Tibial nerve (tissue), 4 donors: ENCODE data around the gene COMMD4. TPM values are rescaled to one million over a fixed set of nuclear protein-coding genes. Genes with fewer than 3 reads are reported as not detected.
"Not testable (repeated sequence)": the region's sequence is repeated elsewhere in the genome, so short reads cannot be mapped to it uniquely, and the experiment has no call there.

ENCODE experiments used
- DNase-seq, 2 donors: peaks; one replicate each; pipeline ENCODE4 v3.0.0-alpha.2; 2019; ENCODE audit warnings: low spot score in 2 of 2
- H3K27ac ChIP-seq, 4 donors: fragments of 200-600 bp; sonication (generic) in 3 of 4; one replicate each; pipeline ENCODE4 v1.5.1; 2017 to 2019; ENCODE audit warnings: mild to moderate bottlenecking in 1 of 4
- H3K27me3 ChIP-seq, 2 donors: fragments of 200-600 bp; sonication (generic) in 1 of 2; one replicate each; pipeline versions ENCODE4 v1.5.1 to v1.6.0; 2017 to 2019
- H3K36me3 ChIP-seq, 3 donors: fragments of 200-600 bp; sonication (generic); one replicate each; pipeline ENCODE4 v1.5.1; 2018 to 2019
- H3K4me1 ChIP-seq, 4 donors: fragments of 200-600 bp; sonication (generic) in 3 of 4; one replicate each; pipeline ENCODE4 v1.5.1; 2017 to 2019
- H3K4me3 ChIP-seq, 4 donors: fragments of 200-600 bp; sonication (generic) in 3 of 4; one replicate each; pipeline ENCODE4 v1.5.1; 2017 to 2019; ENCODE audit warnings: mild to moderate bottlenecking in 1 of 4, moderate library complexity in 1 of 4
- H3K9me3 ChIP-seq, 4 donors: fragments of 200-600 bp; sonication (generic) in 3 of 4; one replicate each; pipeline ENCODE4 v1.5.1; 2017 to 2019
- EP300 ChIP-seq, 2 donors: sonication (generic); formaldehyde crosslinking; IDR thresholded peaks; one replicate each; pipeline ENCODE4 v1.6.1; 2017; ENCODE audit warnings: antibody characterized with exemption in 2 of 2, mild to moderate bottlenecking in 1 of 2
- POLR2A ChIP-seq, 2 donors: fragments of 450-650 bp; IDR thresholded peaks; one replicate each; pipeline ENCODE4 v1.6.1; 2017; ENCODE audit warnings: antibody characterized with exemption in 2 of 2, mild to moderate bottlenecking in 2 of 2, moderate library complexity in 2 of 2
- WGBS, 2 donors: methylation state at CpG; one replicate each; pipeline ENCODE4 v1.1.5; 2018; 5-methylcytosine and 5-hydroxymethylcytosine counted together
- total RNA-seq, 4 donors: library from RNA; depleted of rRNA; stranded (reverse); fragments of >200 nt; gene quantifications; one replicate each; pipeline ENCODE4 v1.1.0, GENCODE V29; 2016
- TF ChIP-seq, protein P1 (sequence below), 5 experiments: fragments of 200-600 bp in 3 of 5; fragments of 450-650 bp in 2 of 5; sonication (generic) in 3 of 5; IDR thresholded peaks; one replicate each; pipeline ENCODE4 v1.5.1; 2016 to 2019; ENCODE audit warnings: antibody characterized with exemption in 5 of 5, mild to moderate bottlenecking in 3 of 5, moderate library complexity in 2 of 5

Gene COMMD4
- total RNA-seq, 4 donors from 2014 or later = 57.1 to 88.5 (median 66.2) TPM

- TF ChIP-seq POLR2A (IDR thresholded peaks at IDR 0.05) = no peak
- TF ChIP-seq EP300 (IDR thresholded peaks at IDR 0.05) = no peak
- TF ChIP-seq, protein P1, sequence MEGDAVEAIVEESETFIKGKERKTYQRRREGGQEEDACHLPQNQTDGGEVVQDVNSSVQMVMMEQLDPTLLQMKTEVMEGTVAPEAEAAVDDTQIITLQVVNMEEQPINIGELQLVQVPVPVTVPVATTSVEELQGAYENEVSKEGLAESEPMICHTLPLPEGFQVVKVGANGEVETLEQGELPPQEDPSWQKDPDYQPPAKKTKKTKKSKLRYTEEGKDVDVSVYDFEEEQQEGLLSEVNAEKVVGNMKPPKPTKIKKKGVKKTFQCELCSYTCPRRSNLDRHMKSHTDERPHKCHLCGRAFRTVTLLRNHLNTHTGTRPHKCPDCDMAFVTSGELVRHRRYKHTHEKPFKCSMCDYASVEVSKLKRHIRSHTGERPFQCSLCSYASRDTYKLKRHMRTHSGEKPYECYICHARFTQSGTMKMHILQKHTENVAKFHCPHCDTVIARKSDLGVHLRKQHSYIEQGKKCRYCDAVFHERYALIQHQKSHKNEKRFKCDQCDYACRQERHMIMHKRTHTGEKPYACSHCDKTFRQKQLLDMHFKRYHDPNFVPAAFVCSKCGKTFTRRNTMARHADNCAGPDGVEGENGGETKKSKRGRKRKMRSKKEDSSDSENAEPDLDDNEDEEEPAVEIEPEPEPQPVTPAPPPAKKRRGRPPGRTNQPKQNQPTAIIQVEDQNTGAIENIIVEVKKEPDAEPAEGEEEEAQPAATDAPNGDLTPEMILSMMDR (IDR thresholded peaks at IDR 0.05) = no peak
- DNase-seq = no peak
- H3K4me3 ChIP-seq = no peak overlapping the region
- H3K36me3 ChIP-seq = no peaks in the 10 kb centered on the region
- H3K9me3 ChIP-seq = no peaks in the 10 kb centered on the region
- H3K27me3 ChIP-seq = no peaks in the 10 kb centered on the region
- H3K27ac ChIP-seq = no peak overlapping the region
- WGBS, 2 donors = 76 to 100% methylated on average over 2 of the region's 2 CpGs
- H3K4me1 ChIP-seq = no peaks in the 10 kb centered on the region
Measured at GRCh38 chr15:75329571-75329970, 6.3 kb upstream of the COMMD4 start.

GRCh38 chr15:75332093-75332492 is 3.8 kb upstream of the COMMD4 start:
- not testable (repeated sequence) for H3K27me3 ChIP-seq, H3K4me3 ChIP-seq, H3K27ac ChIP-seq, H3K9me3 ChIP-seq, DNase-seq, H3K36me3 ChIP-seq
- peaks cover 0 to 15% (median 7%) of the 10 kb centered on the region in 4 donors for H3K4me1 ChIP-seq
- WGBS, 2 donors = 73 to 74% methylated on average over 7 of the region's 7 CpGs

- peaks cover 0 to 21% (median 8%) of the 10 kb centered on the region in 4 donors for H3K4me1 ChIP-seq
- H3K9me3 ChIP-seq, H3K27me3 ChIP-seq, H3K27ac ChIP-seq, DNase-seq, H3K4me3 ChIP-seq, H3K36me3 ChIP-seq: not testable (repeated sequence)
- WGBS, 2 donors = 90 to 91% methylated on average over 15 of the region's 15 CpGs
Measured at GRCh38 chr15:75333654-75334419, 2.0 kb upstream of the COMMD4 start.

- 41 to 46% methylated on average over 3 of the region's 3 CpGs for WGBS, 2 donors
- no peak for TF ChIP-seq EP300 (IDR thresholded peaks at IDR 0.05)
- TF ChIP-seq POLR2A (IDR thresholded peaks at IDR 0.05) = no peak
- TF ChIP-seq, protein P1 (IDR thresholded peaks at IDR 0.05) = no peak
- Histone ChIP-seq H3K27me3 (no peaks in the 10 kb centered on the region), H3K4me3 (peak overlapping the region; percentile 54 to 86 (median 84)), H3K36me3 (peaks cover 0 to 21% (median 0%) of the 10 kb centered on the region in 3 donors), H3K9me3 (no peaks in the 10 kb centered on the region), H3K27ac (peak overlapping the region in 3 of 4 donors; percentile 63 to 79 (median 73)), H3K4me1 (peaks cover 0 to 21% (median 8%) of the 10 kb centered on the region in 4 donors)
- DNase-seq = no peak
Measured at GRCh38 chr15:75335313-75335704, 554 bp upstream of the COMMD4 start.

- DNase-seq = no peak
- no peak overlapping the region for H3K27ac ChIP-seq
- H3K27me3 ChIP-seq = no peaks in the 10 kb centered on the region
- H3K9me3 ChIP-seq = no peaks in the 10 kb centered on the region
- peaks cover 0 to 36% (median 0%) of the 10 kb centered on the region in 3 donors for H3K36me3 ChIP-seq
- no peak overlapping the region for H3K4me3 ChIP-seq
- WGBS, 2 donors = 88 to 89% methylated on average over 10 to 11 of the region's 11 CpGs
- no peak for TF ChIP-seq EP300 (IDR thresholded peaks at IDR 0.05)
- TF ChIP-seq POLR2A (IDR thresholded peaks at IDR 0.05) = no peak
- TF ChIP-seq, protein P1 (IDR thresholded peaks at IDR 0.05) = no peak
- H3K4me1 ChIP-seq = peaks cover 0 to 24% (median 8%) of the 10 kb centered on the region in 4 donors
Measured at GRCh38 chr15:75338661-75339240, 2.9 kb downstream of the COMMD4 start.

GRCh38 chr15:75339531-75340240 is 3.8 kb downstream of the COMMD4 start:
- peaks cover 0 to 36% (median 0%) of the 10 kb centered on the region in 3 donors for H3K36me3 ChIP-seq
- H3K4me3 ChIP-seq = no peak overlapping the region
- TF ChIP-seq POLR2A (IDR thresholded peaks at IDR 0.05) = no peak
- no peak for TF ChIP-seq EP300 (IDR thresholded peaks at IDR 0.05)
- no peak overlapping the region for H3K27ac ChIP-seq
- 86 to 91% methylated on average over 10 to 13 of the region's 13 CpGs for WGBS, 2 donors
- DNase-seq = no peak
- H3K9me3 ChIP-seq = no peaks in the 10 kb centered on the region
- no peaks in the 10 kb centered on the region for H3K27me3 ChIP-seq
- H3K4me1 ChIP-seq = peaks cover 0 to 28% (median 8%) of the 10 kb centered on the region in 4 donors
